HG02943 (cell line): ENCODE measurements around the gene ARPC1A.
"Not testable (repeated sequence)": the region's sequence is repeated elsewhere in the genome, so short reads cannot be mapped to it uniquely, and the experiment has no call there.

Experiments used
- ATAC-seq: cut with Tn5 transposase; IDR thresholded peaks from one replicate; pipeline ENCODE4 v1.9.1; 2021; ENCODE audit warnings: mild to moderate bottlenecking, low read depth, moderate library complexity; ENCODE audit not compliant: unreplicated experiment

Gene ARPC1A

DNA sequence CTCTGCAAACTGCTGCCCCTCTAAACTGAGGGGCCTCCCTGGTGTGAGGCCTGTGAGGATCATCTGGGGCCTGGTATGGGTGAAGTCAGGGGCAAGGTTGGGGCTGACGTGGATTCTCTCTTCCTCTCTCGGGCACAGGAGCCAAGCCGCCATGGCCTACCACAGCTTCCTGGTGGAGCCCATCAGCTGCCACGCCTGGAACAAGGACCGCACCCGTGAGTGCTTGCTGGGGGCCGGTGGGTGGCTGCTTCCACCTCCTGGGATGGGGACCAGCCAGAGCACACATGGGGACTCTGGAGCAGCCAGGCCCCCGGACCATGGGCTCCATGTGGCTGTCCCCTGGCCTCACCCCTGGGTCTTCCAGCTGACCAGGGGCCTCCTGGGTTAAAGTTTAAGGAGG, 59.9 kb downstream of the ARPC1A start:
- no peak for ATAC-seq

GRCh38 chr7:99386584-99387238, 61.0 kb downstream of the ARPC1A start:
- ATAC-seq, result no peak

DNA sequence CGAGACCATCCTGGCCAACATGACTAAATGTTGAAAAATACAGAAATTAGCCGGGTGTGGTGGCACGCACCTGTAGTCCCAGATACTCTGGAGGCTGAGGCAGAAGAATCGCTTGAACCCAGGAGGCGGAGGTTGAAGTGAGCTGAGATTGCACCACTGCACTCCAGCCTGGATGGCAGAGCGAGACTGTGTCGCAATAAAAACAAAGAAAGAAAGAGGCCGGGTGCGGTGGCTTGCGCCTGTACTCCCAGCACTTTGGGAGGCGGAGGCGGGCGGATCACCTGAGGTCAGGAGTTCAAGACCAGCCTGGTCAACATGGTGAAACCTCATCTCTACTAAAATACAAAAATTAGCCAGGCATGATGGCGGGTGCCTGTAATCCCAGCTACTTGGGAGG, 61.5 kb downstream of the ARPC1A start:
- not testable (repeated sequence) for ATAC-seq

- ATAC-seq, result no peak
These were observed 62.2 kb downstream of the ARPC1A start for GRCh38 chr7:99387912-99388311.

DNA sequence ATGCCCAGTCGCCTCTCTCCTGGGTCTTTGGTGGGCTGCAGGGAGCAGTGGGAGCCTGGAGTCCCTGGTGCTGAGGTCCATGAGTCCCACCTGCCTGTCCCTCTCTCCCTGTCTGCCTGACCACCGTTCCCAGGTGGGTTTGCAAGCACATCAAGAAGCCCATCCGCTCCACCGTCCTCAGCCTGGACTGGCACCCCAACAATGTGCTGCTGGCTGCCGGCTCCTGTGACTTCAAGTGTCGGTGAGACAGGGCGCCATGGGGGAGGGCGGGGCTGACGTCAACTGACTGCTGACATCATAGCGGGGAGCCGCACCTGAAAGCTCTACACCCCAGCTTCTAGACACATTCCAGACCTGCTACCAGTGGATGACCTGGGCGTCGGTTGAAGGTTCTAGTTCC, 64.1 kb downstream of the ARPC1A start:
- no peak for ATAC-seq

DNA sequence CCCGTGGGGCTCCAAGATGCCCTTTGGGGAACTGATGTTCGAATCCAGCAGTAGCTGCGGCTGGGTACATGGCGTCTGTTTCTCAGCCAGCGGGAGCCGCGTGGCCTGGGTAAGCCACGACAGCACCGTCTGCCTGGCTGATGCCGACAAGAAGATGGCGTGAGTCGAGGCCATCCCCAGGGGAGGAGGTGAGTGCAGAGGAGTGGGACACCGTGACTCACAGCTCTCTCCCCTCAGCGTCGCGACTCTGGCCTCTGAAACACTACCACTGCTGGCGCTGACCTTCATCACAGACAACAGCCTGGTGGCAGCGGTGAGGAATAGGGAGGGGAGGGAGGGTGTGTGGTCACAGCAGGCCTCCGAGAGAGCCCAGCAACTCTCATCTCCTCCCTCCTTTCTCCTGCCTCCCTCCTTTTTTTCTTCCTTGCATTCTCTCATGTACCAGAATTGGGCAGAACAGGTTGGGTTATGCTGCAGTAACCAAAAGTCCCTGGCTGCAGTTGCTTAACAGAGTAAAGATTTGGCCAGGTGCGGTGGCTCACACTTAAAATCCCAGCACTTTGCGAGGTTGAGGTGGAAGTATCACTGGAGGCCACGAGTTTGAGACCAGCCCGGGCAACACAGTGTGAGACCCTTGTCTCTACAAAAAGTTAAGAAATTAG, 65.4 kb downstream of the ARPC1A start:
- no peak for ATAC-seq

DNA sequence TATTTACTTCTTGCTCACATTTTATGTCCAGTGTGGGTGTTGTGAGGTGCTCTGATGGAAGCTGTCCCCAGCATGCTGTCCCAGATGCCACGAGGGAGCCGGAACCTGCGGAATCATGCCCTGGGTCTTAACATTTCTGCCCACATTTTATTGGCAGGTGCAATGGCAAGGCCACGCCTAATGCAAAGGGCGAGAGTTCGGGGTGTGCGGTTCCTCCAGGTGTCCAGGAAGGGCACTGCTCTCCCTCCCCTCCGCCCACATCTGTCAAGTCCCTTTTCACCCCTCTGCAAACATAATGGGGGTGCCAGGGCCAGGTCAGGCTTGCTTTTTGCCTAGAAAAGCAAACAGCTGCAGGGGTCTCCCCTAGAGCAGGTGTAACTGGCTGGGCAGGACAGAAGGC, 66.3 kb downstream of the ARPC1A start:
- ATAC-seq, result no peak

GRCh38 chr7:99392659-99393354, 67.1 kb downstream of the ARPC1A start:
- no peak for ATAC-seq

- ATAC-seq, result no peak
These were observed 67.9 kb downstream of the ARPC1A start for GRCh38 chr7:99393355-99394187.

GRCh38 chr7:99394188-99394502, 68.4 kb downstream of the ARPC1A start:
- ATAC-seq, result no peak

DNA sequence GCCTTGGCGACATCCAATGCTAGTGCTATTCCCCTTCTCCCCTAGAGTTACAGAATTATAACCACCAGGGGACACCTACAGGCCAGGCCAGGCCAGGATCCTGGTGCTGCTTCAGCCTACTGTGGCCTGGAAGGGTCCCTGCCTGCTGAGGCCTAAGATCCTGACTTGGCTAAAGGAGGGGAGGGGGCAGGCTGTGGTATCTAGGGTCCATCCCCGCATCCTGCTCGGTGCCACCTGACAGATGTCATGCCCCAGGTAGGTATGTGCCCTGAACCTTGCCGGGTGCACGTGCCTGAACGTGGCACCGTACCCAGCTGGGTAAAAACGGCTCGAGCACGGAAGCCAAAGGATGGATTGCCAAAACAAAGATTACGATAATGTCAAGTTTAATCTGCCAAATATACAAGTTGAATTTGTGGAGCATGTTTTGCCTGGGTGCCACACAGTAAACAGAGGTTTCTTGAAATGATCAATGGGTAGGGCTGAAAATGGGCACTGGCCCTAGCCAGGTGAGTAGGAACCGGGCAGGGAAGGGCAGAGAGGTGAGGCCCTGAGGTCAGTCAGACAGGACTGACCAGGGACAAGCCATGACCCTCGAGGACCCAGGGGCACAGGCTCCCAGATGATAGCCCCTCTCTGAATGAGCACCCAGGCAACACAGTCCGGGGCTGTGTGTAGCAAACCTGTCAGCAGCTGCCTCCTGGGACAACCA, 70.1 kb downstream of the ARPC1A start:
- ATAC-seq, result no peak

DNA sequence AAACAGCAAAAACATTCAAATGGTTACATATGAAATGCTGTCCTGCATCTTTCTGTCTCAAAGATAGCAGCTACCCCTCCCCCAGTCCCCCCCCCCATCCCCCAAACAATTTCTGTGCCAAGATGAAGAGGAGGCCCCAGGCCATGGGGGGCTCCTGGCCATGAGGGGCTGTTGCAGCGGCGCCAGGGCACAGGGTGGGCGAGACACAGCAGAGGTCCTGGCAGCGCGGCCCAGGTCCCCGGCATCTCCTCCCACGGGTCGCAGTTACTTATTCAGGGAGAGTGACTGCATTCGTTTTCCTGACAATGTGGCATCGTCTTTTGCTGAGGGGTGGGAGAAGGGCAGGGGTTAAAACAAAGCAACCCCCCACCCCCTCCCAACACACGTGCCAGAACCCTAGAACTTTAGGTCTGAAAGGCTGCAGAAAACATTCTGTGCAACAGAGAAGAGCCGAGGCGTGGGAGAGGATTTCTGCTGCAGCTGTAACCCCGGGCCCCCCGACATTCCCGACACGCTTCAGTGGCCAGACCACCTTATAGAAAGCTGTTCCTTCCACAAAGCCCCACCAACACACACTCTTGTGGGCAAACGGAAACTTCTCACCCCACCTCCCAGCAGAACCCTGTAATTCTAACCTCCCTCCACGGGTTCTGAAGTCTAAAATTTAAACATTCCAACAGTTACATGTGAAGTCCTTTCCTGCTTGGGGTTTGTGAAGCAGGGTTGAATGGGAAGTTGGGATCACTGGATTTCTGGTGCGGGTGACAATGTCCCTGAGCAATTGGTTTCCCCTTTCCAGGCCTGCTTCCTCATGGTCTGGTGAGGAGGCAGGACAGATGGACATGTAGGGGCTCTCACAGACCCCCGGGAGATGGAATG, 71.0 kb downstream of the ARPC1A start:
- ATAC-seq, result no peak

DNA sequence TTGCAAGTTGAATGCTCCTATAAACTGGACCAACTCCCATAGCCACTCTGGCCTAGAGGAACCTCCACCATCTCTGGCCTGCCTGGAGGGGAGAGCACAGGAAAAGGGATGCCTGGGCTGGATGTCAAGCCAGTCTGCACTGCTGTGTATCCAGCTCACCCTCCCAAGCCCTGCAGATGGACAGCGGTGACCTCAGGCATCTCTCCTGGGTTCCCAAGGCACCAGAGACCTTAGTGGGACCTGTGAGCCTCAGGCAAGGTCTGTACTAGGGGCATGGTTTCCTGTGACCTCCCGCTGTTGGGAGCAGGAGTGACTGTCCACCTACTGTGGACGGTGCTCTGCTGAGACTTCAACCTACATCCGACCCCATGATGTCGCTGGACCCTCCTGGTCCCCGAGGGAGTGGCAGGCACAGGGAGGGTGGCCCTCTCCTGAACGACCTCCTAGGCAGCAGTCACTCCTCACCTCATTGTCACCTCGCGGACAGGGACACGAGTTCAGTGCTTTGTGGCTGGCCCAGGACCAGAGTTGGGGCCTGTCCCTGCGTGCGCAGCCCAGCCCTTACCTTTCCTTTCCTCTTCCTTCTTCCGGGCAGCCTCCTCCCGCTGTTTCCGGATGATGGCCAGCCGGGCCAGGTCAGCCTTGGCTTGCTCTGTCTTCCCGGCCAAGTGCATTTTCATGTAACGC, 71.7 kb downstream of the ARPC1A start:
- no peak for ATAC-seq

DNA sequence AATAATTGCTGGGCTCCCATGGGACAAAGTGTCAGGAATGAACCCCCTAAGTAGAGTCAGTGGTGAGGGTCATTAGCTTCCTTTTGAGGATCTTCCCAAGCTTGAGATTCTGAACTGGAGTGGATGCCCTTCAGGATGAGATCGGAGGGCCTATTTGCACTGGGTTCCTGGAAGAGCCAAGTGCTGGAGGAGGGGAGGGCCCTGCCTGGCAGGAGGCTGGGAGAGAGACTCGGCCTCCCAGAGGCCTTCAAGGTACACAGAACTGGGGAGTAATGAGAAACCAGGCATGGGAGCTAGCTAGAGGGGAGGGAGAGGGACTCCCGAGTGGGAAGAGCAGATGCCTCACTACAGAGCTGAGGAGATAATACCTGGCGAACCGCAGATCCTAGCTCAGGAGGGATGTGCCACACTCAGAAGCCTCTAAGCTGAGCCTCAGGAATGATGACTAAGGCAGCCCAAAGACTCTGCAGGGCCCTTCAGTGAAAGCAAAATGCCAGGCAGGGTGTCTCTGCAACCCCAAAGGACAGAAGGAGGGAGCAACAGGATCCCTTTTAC, 73.3 kb downstream of the ARPC1A start:
- ATAC-seq, result no peak

- no peak for ATAC-seq
These were observed 73.9 kb downstream of the ARPC1A start for GRCh38 chr7:99399597-99399996.

DNA sequence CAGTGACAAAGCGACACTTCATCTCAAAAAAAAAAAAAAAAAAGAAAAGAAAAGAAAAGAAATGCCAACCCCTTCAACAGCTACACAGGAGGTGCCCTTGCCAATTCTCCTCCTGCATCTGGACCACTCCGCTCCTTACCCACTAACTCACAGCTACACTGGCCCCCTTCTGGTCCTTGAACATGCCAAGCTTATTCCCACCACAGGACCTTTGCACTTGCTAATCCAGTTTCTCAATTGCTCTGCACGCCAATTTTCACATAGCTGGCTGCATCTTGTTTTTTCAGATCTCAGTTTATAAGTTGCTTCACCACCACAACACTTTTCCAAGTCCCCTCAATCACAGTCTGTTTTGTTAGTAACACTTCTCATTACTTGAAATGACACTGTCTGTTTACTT, 77.2 kb downstream of the ARPC1A start:
- ATAC-seq, result no peak

- ATAC-seq, result no peak
These were observed 78.1 kb downstream of the ARPC1A start for GRCh38 chr7:99403764-99404163.

- no peak for ATAC-seq
These were observed 78.7 kb downstream of the ARPC1A start for GRCh38 chr7:99404235-99404976.
